Ovary (tissue), 9 donors: ENCODE results near the gene KPNA4. TPM values are rescaled to one million over a fixed set of nuclear protein-coding genes. Genes with fewer than 3 reads are reported as not detected.
A peak's percentile ranks its signal among the peaks of the same experiment; 100 is the strongest.

ENCODE experiments used
- DNase-seq, 5 donors: peaks; one replicate each; pipeline ENCODE4 v3.0.0-alpha.2; 2019 to 2020
- H3K27ac ChIP-seq, 2 donors: fragments of 200-600 bp; one replicate each; pipeline versions ENCODE4 v1.5.1 to v1.8.0; 2019 to 2022
- H3K27me3 ChIP-seq: fragments of 200-600 bp; one replicate; pipeline ENCODE4 v1.8.0; 2022
- H3K36me3 ChIP-seq: fragments of 200-600 bp; sonication (generic); one replicate; pipeline ENCODE4 v1.5.1; 2019
- H3K4me1 ChIP-seq: one replicate; pipeline ENCODE4 v1.8.1; 2013; ENCODE audit warnings: mild to moderate bottlenecking, moderate library complexity; ENCODE audit not compliant: insufficient read depth
- H3K4me3 ChIP-seq: fragments of 200-600 bp; sonication (generic); one replicate; pipeline ENCODE4 v1.5.1; 2017
- H3K9me3 ChIP-seq, 2 donors: fragments of 200-600 bp in 1 of 2; sonication (generic) in 1 of 2; one replicate each; pipeline versions ENCODE4 v1.5.1 to v1.8.1; 2013 to 2019; ENCODE audit warnings: mild to moderate bottlenecking in 1 of 2, moderate library complexity in 1 of 2
- CTCF ChIP-seq, 3 donors: fragments of 450-650 bp in 2 of 3; fragments of 200-600 bp in 1 of 3; IDR thresholded peaks; one replicate each; pipeline versions ENCODE4 v1.5.1 to v1.8.0; 2016 to 2022; ENCODE audit warnings: antibody characterized with exemption in 3 of 3, mild to moderate bottlenecking in 1 of 3
- EP300 ChIP-seq: sonication (generic); formaldehyde crosslinking; IDR thresholded peaks from one replicate; pipeline ENCODE4 v1.6.1; 2017; ENCODE audit warnings: antibody characterized with exemption
- POLR2A ChIP-seq: fragments of 450-650 bp; IDR thresholded peaks from one replicate; pipeline ENCODE4 v1.6.1; 2017; ENCODE audit warnings: antibody characterized with exemption, mild to moderate bottlenecking, moderate library complexity
- WGBS, 3 donors: extraction: QIAGEN DNeasy Blood & Tissue Kit in 1 of 3; methylation state at CpG; one replicate each; pipeline versions ENCODE4 v1.1.5 to v1.1.7; 2013 to 2017; 5-methylcytosine and 5-hydroxymethylcytosine counted together
- intact Hi-C, 4 donors: fragments of 100-400 bp; cut with DNase I; formaldehyde crosslinking; loops; one replicate each; pipeline versions ENCODE4 v1.11.0 to v1.15.1; 2022 to 2023
- polyA plus RNA-seq, 2 donors: library from polyadenylated mRNA; stranded (reverse); fragments of 200-250 nt in 1 of 2; fragments of 350-450 nt in 1 of 2; fragmentation: Illumina TruSeq in 1 of 2; extraction: RNeasy Lipid Tissue Mini Kit (QIAGEN cat#74804) in 1 of 2; gene quantifications; one replicate each; pipeline ENCODE4 v1.2.3, GENCODE V29; 2013 to 2014
- total RNA-seq, 7 donors: library from RNA; depleted of rRNA in 2 of 7; stranded (reverse); fragments of >200 nt in 2 of 7; fragmentation: NEBNext Ultra II Directional in 3 of 7; extraction: Animal tissue kit (Norgen Biotek cat#: 25700) in 3 of 7; gene quantifications; one replicate each; pipeline versions ENCODE4 v1.1.0 to v1.2.4, GENCODE V29; 2016 to 2023
- donor health status: DM: no; HTN: no; CAD: no; lungs with moderate emphysema.
- donor health status: DM: no; HTN: no; CAD: no.
- donor health status: Bipolar disorder and iron deficiency.
- donor health status: DM: yes; HTN: yes; CAD: no.
- donor health status: DM: no; HTN: no; CAD: no.
- donor health status: DM: yes; HTN: yes; CAD: no.

Gene KPNA4
- total and polyA plus RNA-seq, 9 donors: 11.4 to 64.0 (median 36.8) TPM

- Histone ChIP-seq H3K4me1 (peaks cover 4% of the 10 kb centered on the region), H3K9me3 (no peaks in the 10 kb centered on the region), H3K36me3 (no peaks in the 10 kb centered on the region), H3K27ac (peak overlapping the region in 1 of 2 donors; percentile 24), H3K27me3 (no peaks in the 10 kb centered on the region), H3K4me3 (peak overlapping the region; percentile 79)
- 0 to 1% (median 0%) methylated on average over 22 to 34 of the region's 34 CpGs for WGBS, 3 donors
- TF ChIP-seq POLR2A (no peak), CTCF (IDR thresholded peaks at IDR 0.05) (no peak), EP300 (no peak)
- peak in 1 of 5 donors; percentile 31 for DNase-seq
- intact Hi-C loops: loop anchor here in 2 of 4 donors (10.0 kb wide), 1 partner anchor 190 kb away; the partner anchor contains the start of gene PPM1L (in 2 of the 2)
Observed at GRCh38 chr3:160564258-160564911, 986 bp downstream of the KPNA4 start.

- no peaks in the 10 kb centered on the region for H3K9me3 ChIP-seq
- no peak overlapping the region for H3K4me3 ChIP-seq
- TF ChIP-seq POLR2A: no peak
- no peak for TF ChIP-seq EP300
- TF ChIP-seq CTCF (IDR thresholded peaks at IDR 0.05): no peak
- intact Hi-C loops: loop anchor here in 2 of 4 donors (10.0 kb wide), 1 partner anchor 192 kb away; the partner anchor contains the start of gene PPM1L (in 2 of the 2)
- H3K4me1 ChIP-seq: peaks cover 4% of the 10 kb centered on the region
- no peak overlapping the region for H3K27ac ChIP-seq
- DNase-seq: no peak
- no peaks in the 10 kb centered on the region for H3K27me3 ChIP-seq
- H3K36me3 ChIP-seq: no peaks in the 10 kb centered on the region
- 92 to 94% (median 93%) methylated on average over 3 of the region's 3 CpGs for WGBS, 3 donors
Observed at GRCh38 chr3:160562952-160563351, 2.4 kb downstream of the KPNA4 start.

GRCh38 chr3:160557571-160557970 is 7.8 kb downstream of the KPNA4 start:
- 97 to 98% (median 97%) methylated on average over 2 of the region's 2 CpGs for WGBS, 3 donors
- Histone ChIP-seq H3K27ac (no peak overlapping the region), H3K9me3 (no peaks in the 10 kb centered on the region), H3K36me3 (no peaks in the 10 kb centered on the region), H3K27me3 (no peaks in the 10 kb centered on the region), H3K4me1 (peaks cover 3% of the 10 kb centered on the region), H3K4me3 (no peak overlapping the region)
- DNase-seq: no peak
- intact Hi-C loops: no loop called here
- TF ChIP-seq POLR2A (no peak), EP300 (no peak), CTCF (IDR thresholded peaks at IDR 0.05) (no peak)

GRCh38 chr3:160556141-160556540 is 9.2 kb downstream of the KPNA4 start:
- WGBS, 3 donors: 88 to 90% (median 89%) methylated on average over 2 of the region's 2 CpGs
- no peak for DNase-seq
- no peaks in the 10 kb centered on the region for H3K27me3 ChIP-seq
- no peaks in the 10 kb centered on the region for H3K36me3 ChIP-seq
- no peak overlapping the region for H3K27ac ChIP-seq
- no peaks in the 10 kb centered on the region for H3K9me3 ChIP-seq
- intact Hi-C loops: no loop called here
- no peak overlapping the region for H3K4me3 ChIP-seq
- peaks cover 2% of the 10 kb centered on the region for H3K4me1 ChIP-seq
- TF ChIP-seq EP300 (no peak), POLR2A (no peak), CTCF (IDR thresholded peaks at IDR 0.05) (no peak)
